MM.1S (cell line): ENCODE data around the gene RNASET2.

Experiments used
- EZH2phosphoT487 ChIP-seq: fragments of 300-600 bp; sonication (generic); IDR thresholded peaks from 2 replicates; pipeline ENCODE4 v1.6.1; 2018; ENCODE audit warnings: antibody characterized with exemption, low read length
- TF ChIP-seq, protein P1 (sequence below): fragments of 300-600 bp; sonication (generic); IDR thresholded peaks from 2 replicates; pipeline ENCODE4 v1.5.1; 2016; ENCODE audit warnings: antibody characterized with exemption, low read length, mixed read lengths

DNA sequence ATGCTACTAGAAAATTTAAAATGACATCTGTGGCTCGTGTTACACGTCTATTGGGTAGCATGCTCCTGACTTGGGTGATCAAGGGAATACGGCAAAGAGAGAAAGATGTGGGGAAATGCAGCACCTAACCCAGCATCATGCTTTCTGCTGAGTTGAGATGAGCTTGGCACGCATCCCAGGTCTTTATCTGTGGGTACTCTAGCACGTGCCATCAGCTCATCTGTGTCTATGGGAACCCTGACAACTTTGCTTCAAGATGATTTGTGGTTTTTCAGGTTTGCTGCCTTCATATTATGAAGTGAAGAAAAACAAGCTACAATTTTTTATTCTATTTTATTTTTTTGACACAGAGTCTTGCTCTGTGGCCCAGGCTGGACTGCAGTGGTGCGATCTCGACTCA, 21.0 kb downstream of the RNASET2 start:
- TF ChIP-seq, protein P1, sequence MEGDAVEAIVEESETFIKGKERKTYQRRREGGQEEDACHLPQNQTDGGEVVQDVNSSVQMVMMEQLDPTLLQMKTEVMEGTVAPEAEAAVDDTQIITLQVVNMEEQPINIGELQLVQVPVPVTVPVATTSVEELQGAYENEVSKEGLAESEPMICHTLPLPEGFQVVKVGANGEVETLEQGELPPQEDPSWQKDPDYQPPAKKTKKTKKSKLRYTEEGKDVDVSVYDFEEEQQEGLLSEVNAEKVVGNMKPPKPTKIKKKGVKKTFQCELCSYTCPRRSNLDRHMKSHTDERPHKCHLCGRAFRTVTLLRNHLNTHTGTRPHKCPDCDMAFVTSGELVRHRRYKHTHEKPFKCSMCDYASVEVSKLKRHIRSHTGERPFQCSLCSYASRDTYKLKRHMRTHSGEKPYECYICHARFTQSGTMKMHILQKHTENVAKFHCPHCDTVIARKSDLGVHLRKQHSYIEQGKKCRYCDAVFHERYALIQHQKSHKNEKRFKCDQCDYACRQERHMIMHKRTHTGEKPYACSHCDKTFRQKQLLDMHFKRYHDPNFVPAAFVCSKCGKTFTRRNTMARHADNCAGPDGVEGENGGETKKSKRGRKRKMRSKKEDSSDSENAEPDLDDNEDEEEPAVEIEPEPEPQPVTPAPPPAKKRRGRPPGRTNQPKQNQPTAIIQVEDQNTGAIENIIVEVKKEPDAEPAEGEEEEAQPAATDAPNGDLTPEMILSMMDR = no peak
- TF ChIP-seq EZH2phosphoT487 = no peak
